Cardiac muscle cell (in vitro differentiated cells and primary cell): ENCODE measurements around the gene GJB2. TPM values are rescaled to one million over a fixed set of nuclear protein-coding genes. Genes with fewer than 3 reads are reported as not detected.
A peak's percentile ranks its signal among the peaks of the same experiment; 100 is the strongest.

ENCODE experiments used
- DNase-seq, 2 donors: peaks; one replicate each; pipeline versions ENCODE4 v3.0.0 to v3.0.0-alpha.2; 2010 to 2017; ENCODE audit warnings: low read depth in 1 of 2, low spot score in 1 of 2
- H3K27ac ChIP-seq: fragments of 200-600 bp; sonication (generic); 2 replicates; pipeline ENCODE4 v1.5.1; 2016
- H3K27me3 ChIP-seq: fragments of 200-600 bp; sonication (generic); 2 replicates; pipeline ENCODE4 v1.6.0; 2016; ENCODE audit warnings: control low read depth
- H3K36me3 ChIP-seq: fragments of 200-600 bp; sonication (generic); 2 replicates; pipeline ENCODE4 v1.5.1; 2016; ENCODE audit warnings: control low read depth
- H3K4me1 ChIP-seq: fragments of 200-600 bp; sonication (generic); 2 replicates; pipeline ENCODE4 v1.8.1; 2017; ENCODE audit warnings: low read depth, mild to moderate bottlenecking, mixed run types
- H3K4me3 ChIP-seq: fragments of 200-600 bp; sonication (generic); 2 replicates; pipeline ENCODE4 v1.5.1; 2016; ENCODE audit warnings: mild to moderate bottlenecking
- H3K9me3 ChIP-seq: fragments of 200-600 bp; sonication (generic); 2 replicates; pipeline ENCODE4 v1.5.1; 2017; ENCODE audit warnings: low read depth, mild to moderate bottlenecking, control low read depth
- polyA plus RNA-seq: library from polyadenylated mRNA; unstranded; fragments of >200 nt; fragmentation: Nextera tagmentation; extraction: Ambion mirVana; gene quantifications from 2 replicates; pipeline ENCODE4 v1.2.1, GENCODE V29; 2016
- total RNA-seq: library from RNA; depleted of rRNA; stranded (reverse); fragments of >200 nt; gene quantifications from 2 replicates; pipeline ENCODE4 v1.2.3, GENCODE V29; 2016
- TF ChIP-seq, protein P1 (sequence below): IDR thresholded peaks from 2 replicates; pipeline ENCODE4 v1.5.1; 2012; ENCODE audit warnings: low read depth, mild to moderate bottlenecking, low read length

The GJB2 gene
- total RNA-seq (2.9 and 5.9 TPM in 2 replicates), polyA plus RNA-seq (4.7 and 6.6 TPM in 2 replicates)

DNA sequence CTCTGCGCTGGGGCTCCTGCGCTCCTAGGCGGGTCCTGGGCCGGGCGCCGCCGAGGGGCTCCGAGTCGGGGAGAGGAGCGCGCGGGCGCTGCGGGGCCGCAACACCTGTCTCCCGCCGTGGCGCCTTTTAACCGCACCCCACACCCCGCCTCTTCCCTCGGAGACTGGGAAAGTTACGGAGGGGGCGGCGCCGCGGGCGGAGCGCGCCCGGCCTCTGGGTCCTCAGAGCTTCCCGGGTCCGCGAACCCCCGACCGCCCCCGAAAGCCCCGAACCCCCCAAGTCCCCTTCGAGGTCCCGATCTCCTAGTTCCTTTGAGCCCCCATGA is at the start of gene GJB2:
GJB2 (minus strand) TSS at position 103 of the 326 bp plus-strand sequence. CDS start 3,357 bp downstream, outside the sequence.
- H3K27ac ChIP-seq = no peak within 1 kb of the TSS
- TF ChIP-seq, protein P1, sequence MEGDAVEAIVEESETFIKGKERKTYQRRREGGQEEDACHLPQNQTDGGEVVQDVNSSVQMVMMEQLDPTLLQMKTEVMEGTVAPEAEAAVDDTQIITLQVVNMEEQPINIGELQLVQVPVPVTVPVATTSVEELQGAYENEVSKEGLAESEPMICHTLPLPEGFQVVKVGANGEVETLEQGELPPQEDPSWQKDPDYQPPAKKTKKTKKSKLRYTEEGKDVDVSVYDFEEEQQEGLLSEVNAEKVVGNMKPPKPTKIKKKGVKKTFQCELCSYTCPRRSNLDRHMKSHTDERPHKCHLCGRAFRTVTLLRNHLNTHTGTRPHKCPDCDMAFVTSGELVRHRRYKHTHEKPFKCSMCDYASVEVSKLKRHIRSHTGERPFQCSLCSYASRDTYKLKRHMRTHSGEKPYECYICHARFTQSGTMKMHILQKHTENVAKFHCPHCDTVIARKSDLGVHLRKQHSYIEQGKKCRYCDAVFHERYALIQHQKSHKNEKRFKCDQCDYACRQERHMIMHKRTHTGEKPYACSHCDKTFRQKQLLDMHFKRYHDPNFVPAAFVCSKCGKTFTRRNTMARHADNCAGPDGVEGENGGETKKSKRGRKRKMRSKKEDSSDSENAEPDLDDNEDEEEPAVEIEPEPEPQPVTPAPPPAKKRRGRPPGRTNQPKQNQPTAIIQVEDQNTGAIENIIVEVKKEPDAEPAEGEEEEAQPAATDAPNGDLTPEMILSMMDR = no peak
- no peaks in the 10 kb centered on the region for H3K9me3 ChIP-seq
- H3K4me1 ChIP-seq = no peaks in the 10 kb centered on the region
- peak within 1 kb of the TSS; percentile 55 for H3K4me3 ChIP-seq
- H3K27me3 ChIP-seq = peaks cover 94% of the 10 kb centered on the region
- no peak for DNase-seq
- no peaks in the 10 kb centered on the region for H3K36me3 ChIP-seq

DNA sequence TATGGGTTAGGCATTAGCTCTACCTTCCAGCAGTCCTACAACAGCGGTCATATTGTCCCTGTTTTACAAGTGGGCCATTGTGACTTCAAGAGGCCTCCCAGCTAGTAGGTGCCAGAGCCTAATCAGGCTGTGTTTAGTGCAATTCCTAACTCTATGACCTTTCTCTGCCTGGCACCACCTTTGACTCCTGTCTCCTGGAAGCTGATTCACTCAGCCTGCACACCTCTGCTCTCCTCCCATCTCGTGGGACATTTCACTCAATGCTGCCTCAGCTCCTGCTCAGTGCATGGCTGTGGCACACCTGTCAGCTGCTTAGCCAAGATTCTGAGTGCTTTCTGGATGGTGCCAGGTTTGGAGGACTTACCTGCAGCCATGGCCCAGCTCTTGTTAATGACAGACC is 48.9 kb upstream of the GJB2 start:
- H3K9me3 ChIP-seq = no peaks in the 10 kb centered on the region
- TF ChIP-seq, protein P1 = no peak
- no peaks in the 10 kb centered on the region for H3K36me3 ChIP-seq
- H3K4me3 ChIP-seq = no peak overlapping the region
- DNase-seq = no peak
- no peaks in the 10 kb centered on the region for H3K4me1 ChIP-seq
- peaks cover 14% of the 10 kb centered on the region for H3K27me3 ChIP-seq
- H3K27ac ChIP-seq = no peak overlapping the region

DNA sequence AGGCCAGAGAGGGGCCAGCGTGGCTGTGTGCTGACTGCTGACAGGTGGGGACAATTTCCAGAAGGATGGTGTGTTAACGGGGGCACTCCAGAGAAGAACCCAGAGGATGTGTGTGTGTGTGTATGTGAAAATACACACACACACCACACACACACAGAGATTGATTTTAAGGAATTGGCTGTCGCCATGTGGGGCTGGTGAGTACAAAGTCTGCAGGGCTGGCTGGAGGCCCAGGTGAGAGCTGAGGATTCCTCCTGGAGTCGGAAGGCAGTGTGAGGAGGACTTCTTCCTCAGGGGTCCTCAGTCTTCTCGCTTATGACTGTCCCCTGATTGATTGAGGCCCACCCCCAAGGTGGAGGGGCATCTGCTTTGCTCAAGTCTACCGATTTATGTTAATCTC is 47.0 kb upstream of the GJB2 start:
- Histone ChIP-seq H3K4me3 (no peak overlapping the region), H3K27me3 (peaks cover 24% of the 10 kb centered on the region), H3K36me3 (no peaks in the 10 kb centered on the region), H3K9me3 (no peaks in the 10 kb centered on the region), H3K27ac (no peak overlapping the region), H3K4me1 (no peaks in the 10 kb centered on the region)
- TF ChIP-seq, protein P1 = no peak
- DNase-seq = no peak

DNA sequence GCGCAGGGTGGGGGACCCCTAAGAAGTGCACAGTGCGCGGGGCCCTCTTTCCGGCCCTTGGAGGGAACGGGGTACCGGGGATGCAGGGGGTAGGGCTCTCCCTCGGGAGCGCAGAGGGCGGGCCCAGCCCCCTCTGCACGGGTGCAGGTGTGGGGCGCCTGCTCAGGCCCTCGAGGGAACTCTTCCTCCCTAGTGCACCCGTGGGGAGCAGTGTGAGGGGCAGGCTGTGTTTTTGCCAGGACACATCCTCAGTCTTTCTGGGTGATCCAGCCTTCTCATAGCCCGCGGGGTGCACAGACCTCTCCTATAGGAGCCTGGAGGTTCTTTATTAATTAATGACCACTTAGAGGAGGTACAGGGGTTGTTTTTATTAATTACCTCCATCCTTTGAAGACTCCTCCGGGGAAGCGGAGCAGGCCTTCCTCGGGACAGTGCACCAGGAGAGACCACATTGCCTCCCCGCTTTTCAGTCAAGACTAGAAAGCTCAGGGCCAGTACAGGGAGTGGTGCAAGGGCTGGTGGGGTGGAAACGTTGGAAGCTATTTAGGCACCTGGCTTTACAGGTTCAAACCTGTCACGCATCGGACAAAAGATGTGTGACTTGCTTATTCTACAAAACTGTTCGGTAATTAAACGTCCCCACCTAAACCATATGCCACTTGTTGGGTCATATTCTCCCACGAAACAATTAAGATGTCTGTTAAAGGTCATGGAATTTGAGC is 40.0 kb upstream of the GJB2 start:
- H3K36me3 ChIP-seq = no peaks in the 10 kb centered on the region
- DNase-seq = no peak
- peak overlapping the region; percentile 39 for H3K4me3 ChIP-seq
- TF ChIP-seq, protein P1 = no peak
- H3K27ac ChIP-seq = no peak overlapping the region
- peaks cover 2% of the 10 kb centered on the region for H3K9me3 ChIP-seq
- H3K4me1 ChIP-seq = no peaks in the 10 kb centered on the region
- peaks cover 76% of the 10 kb centered on the region for H3K27me3 ChIP-seq

DNA sequence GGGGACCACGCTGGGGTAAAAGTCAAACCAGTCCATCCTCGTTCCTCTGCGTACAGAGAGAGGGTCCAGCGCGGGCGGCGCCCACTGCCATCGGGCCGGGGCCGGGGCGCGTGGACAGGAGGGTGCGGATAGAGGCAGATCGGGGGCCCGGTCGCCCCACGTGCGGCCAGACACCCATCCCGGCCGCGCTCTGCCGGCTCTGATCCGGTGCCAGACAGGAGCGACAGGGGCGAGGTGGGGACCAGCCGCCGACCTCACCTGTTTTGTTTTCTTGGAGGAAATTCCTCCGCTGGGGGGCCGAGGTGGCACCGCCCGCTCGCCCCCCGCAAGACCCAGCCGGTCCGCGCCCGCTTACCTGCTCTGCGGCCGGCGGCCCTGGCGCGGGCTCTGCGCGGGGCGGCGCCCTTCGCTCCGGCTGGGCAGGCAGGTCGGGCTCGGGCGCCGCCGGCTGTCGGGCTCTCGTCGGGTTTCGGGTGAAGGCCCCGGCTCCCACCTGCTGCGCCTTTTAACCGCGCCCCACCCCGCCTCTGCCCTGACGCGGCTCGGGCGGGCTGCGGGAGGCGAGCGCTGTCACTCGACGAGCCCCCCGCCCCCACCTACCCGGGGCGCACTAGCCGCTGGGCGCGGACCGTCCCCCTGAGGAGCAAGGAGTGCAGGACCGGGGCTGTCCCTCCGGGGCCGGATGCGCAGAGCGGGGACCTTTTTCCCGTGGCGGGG is 39.3 kb upstream of the GJB2 start, which contains the start of gene GJB6:
GJB6 (minus strand) TSS at position 481 of the 717 bp plus-strand sequence. CDS start 8,839 bp downstream, outside the sequence.
- Histone ChIP-seq H3K27me3 (peaks cover 70% of the 10 kb centered on the region), H3K4me3 (peak within 1 kb of the TSS; percentile 39), H3K9me3 (peaks cover 2% of the 10 kb centered on the region), H3K27ac (no peak within 1 kb of the TSS), H3K4me1 (no peaks in the 10 kb centered on the region), H3K36me3 (no peaks in the 10 kb centered on the region)
- TF ChIP-seq, protein P1 = no peak
- peak in 1 of 2 donors; percentile 34 for DNase-seq
